SK-N-MC (cell line): Measurements from ENCODE around the gene KCNK17.

Experiments used
- EZH2 ChIP-seq: fragments of 200-600 bp; sonication (generic); IDR thresholded peaks from one replicate; pipeline ENCODE4 v1.6.1; 2017; ENCODE audit warnings: antibody characterized with exemption
- POLR2AphosphoS5 ChIP-seq: IDR thresholded peaks from 2 replicates; pipeline ENCODE4 v1.6.1; 2012; ENCODE audit warnings: mild to moderate bottlenecking, low read depth, low read length, borderline replicate concordance

DNA sequence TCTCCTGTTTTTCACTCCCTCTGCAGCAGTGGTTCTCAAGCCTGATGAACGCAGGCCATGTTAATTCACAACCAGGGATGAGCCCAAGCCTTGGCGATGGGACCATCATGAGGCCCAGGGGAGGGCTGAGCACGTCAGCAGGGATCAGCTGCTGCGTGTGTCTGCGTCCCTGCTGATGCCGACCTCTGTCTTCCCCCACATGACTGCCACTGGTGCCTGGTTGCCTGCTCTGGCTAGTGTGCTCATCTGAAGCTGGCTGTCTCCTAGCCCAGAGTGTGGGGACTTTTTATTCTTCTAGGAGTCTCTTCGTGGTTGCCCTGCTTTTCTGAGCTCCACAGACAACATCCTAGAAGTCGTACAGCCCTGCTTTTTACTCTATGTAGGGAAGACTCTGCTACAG, 49.1 kb upstream of the KCNK17 start:
- no peak for TF ChIP-seq POLR2AphosphoS5
- TF ChIP-seq EZH2 = no peak
